ENCODE results near the gene SH3BP2.

Gene SH3BP2

GRCh38 chr4:2819244-2820215 lies 26.6 kb downstream of the SH3BP2 start:
- DNase-seq (ENCODE audit: low read depth in 3 of 3) = no peak

- no peak for DNase-seq (ENCODE audit: low read depth in 3 of 3)
Measured at GRCh38 chr4:2820216-2820982, 27.5 kb downstream of the SH3BP2 start.

- no peak for DNase-seq (ENCODE audit: low read depth in 3 of 3)
Measured at GRCh38 chr4:2822461-2823300, 29.8 kb downstream of the SH3BP2 start.

GRCh38 chr4:2823301-2823670 lies 30.4 kb downstream of the SH3BP2 start:
- no peak for DNase-seq (ENCODE audit: low read depth in 3 of 3)

GRCh38 chr4:2823671-2824328 lies 30.9 kb downstream of the SH3BP2 start:
- no peak for DNase-seq (ENCODE audit: low read depth in 3 of 3)

DNA sequence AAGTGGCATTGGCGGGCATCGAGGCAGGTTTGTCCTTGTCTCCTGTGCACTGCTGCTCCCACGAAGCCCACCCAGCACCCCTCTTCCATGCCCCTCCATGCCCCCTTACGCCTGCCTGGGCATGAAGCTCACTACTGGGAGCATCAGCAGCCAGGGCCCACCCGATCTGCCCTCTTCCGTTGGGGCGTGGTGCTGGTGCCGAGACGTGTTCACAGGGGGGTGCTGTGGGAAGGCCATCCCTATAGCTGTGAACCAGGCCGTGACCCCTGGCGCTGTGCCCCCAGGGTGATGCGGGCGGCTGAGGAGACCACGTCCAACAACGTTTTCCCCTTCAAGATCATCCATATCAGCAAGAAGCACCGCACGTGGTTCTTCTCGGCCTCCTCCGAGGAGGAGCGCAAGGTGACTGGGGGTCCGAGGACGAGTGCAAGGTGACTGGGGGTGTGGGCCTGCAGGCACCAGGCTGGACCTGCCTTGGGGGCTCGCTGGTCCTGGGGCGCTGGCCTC lies 31.5 kb downstream of the SH3BP2 start:
- no peak for DNase-seq (ENCODE audit: low read depth in 3 of 3)

DNA sequence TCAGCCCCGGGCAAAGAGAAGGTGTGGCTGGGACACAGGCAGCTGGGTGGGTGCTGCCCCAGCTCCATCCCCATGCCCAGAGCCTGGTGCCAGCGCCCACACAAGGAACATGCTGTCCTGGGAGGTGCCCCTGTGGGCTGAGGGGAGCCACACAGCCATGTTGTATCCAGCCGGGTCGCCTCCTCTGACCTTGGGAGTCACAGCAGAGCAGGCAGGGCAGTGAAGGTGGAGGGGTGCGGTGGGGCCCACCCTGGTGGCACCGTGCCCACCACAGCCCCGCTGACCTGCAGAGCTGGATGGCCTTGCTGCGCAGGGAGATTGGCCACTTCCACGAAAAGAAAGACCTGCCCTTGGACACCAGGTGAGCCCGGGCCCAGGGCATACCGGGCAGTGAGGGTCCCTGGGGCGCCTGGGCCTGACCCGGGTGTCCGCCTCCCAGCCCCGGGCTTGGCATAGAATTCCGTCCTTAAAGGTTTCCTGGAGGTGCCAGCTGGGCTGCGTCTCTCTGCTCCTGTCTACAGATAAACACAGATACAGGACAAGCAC lies 32.0 kb downstream of the SH3BP2 start:
- DNase-seq (ENCODE audit: low read depth in 3 of 3) = no peak

DNA sequence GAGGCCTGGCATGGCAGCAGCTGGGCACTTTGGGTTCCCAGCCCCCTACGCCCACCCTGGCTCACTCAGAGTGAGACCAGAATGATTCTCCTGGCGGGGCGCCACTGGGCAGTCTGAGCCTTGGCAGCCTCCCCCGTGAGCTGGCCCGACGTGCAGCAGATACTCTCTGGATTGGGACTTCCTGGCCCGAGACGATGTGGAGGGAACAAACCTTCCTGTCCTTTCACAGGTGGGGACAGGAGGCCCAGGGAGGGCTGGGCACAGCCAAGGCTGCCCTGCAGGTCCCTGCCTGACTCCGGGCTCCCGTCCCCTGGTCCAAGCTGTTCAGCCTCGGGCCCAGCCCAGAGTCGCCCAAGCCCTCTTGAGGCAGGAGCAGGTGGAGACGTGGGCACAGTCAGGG lies 32.9 kb downstream of the SH3BP2 start:
- DNase-seq (ENCODE audit: low read depth in 3 of 3) = no peak

DNA sequence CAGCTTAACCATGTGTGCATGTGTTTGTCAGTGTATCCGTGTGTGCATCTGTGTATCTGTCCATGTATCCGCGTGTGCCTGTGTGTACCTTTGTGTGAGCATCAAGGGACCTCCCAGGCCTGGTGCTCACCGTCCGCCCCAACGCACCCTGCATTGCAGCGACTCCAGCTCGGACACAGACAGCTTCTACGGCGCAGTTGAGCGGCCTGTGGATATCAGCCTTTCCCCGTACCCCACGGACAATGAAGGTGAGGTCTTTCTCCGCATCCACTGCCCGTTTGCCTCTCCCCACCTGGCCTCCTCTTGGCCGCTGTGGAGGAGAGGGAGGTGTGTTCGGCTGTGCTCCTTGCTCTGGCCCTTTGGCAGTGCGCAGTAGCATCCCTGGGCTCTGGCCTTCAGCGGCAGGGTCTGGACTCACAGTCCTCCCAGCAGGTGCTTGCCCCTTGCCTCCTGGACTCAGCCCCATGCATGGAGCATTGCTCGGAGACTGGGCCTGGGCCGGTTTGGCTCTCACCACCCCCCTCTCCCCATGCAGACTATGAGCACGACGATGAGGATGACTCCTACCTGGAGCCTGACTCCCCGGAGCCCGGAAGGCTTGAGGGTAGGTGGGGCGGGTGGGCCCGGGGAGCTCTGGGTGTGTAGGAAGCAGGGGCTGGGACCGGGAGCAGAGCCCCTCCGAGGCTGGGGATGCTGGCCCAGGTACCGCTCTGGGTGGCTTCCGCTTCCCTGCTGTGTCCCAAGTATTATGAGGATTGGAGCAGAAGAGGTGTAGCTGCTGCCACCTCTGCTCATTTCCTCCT lies 34.4 kb downstream of the SH3BP2 start:
- no peak for DNase-seq (ENCODE audit: low read depth in 3 of 3)

GRCh38 chr4:2827874-2828751 lies 35.2 kb downstream of the SH3BP2 start:
- DNase-seq (ENCODE audit: low read depth in 3 of 3) = no peak

DNA sequence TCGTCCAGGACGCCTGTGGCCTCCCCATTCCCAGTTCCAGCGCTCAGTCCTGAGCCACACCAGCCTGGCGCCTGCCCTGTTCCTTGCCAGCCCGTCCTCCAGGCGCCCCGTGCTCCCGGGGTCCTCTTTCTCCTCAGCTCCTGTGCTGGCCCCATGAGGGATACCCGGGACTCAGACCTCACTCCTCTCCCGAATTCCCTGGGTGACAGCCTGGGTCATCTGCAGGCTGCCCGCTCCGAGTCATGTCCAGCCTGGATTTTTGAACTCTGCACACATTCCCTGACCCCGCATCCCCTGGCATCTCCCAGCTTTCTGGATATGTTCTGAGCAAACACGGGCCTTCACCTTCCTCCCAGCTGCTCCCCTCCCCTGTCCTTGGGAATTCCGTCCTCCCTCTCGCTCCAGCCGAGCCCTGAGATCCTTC lies 35.9 kb downstream of the SH3BP2 start:
- DNase-seq (ENCODE audit: low read depth in 3 of 3) = no peak

DNA sequence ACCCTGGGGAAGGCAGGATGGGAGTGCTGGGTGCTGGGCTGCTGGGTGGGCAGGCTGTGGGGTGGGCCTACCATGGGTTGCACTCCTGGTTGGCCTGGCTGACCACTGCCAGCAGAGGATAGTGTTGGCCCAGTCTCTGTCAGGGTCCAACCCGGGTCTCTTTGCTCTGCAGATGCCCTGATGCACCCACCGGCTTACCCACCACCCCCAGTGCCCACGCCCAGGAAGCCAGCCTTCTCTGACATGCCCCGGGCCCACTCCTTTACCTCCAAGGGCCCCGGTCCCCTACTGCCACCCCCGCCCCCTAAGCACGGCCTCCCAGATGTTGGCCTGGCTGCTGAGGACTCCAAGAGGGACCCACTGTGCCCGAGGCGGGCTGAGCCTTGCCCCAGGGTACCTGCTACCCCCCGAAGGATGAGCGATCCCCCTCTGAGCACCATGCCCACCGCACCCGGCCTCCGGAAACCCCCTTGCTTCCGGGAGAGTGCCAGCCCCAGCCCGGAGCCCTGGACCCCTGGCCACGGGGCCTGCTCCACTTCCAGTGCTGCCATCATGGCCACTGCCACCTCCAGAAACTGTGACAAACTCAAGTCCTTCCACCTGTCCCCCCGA lies 36.5 kb downstream of the SH3BP2 start:
- DNase-seq (ENCODE audit: low read depth in 3 of 3) = no peak

DNA sequence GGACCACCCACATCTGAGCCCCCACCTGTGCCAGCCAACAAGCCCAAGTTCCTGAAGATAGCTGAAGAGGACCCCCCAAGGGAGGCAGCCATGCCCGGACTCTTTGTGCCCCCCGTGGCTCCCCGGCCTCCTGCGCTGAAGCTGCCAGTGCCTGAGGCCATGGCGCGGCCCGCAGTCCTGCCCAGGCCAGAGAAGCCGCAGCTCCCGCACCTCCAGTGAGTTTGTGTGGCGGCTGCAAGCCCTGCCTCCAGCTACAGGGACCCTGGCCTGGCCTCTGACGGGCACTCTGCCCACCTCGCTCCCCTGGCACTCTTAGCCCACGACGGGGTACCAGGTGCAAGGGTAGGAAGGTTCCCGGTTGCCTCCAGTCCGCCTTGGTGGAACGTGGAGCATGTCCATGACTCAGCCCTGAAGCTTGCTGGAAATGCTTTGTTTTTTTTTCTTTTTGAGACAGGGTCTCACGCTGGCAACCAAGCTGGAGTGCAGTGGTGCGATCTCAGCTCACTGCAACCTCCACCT lies 37.1 kb downstream of the SH3BP2 start:
- DNase-seq (ENCODE audit: low read depth in 3 of 3) = no peak

DNA sequence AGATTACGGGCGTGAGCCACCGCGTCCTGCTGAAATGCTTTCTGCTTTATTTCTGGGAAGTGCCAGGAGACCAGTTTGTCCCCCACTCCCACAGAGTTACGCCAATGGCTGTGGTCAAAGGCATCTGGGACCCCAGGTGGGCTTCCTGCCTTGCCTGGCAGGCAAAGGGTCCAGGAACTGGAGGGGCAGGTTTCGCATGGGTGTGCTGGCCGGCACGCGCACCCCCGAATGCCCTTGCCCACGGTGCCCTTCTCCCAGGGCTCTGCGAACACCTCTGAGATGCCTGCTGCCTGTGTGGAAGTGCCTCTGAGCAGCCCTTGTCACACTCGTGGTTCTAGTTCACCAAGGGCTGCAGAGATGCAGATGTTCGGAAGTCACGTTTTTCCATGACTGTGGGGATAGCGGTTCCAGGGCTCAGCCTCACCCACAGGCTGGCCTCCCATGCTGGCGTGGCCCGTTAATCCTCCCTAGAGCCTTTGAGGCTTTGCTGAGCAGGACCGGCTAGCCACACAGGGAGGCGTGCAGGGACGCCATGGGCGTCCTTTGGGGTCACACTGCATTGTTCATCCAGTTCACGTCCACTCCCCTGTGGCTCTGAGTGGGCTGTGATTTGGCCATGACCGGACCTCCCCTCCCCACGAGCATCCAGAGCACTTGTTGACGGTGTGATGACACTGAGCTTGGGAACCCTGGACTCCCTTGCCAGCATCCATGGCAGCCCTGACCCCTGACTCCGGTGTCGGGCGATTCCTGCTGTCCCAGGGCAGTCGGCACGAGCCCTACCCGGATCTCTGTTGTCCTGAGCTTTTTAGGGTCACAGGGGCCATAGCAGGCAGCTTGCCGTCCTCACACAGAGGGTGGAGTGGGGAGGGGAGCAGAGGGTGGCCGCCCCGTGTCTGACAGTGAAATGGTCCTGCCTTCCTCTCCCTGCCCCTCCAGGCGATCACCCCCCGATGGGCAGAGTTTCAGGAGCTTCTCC lies 38.0 kb downstream of the SH3BP2 start:
- no peak for DNase-seq (ENCODE audit: low read depth in 3 of 3)

- DNase-seq (ENCODE audit: low read depth in 3 of 3) = no peak
Measured at GRCh38 chr4:2831611-2832308, 38.9 kb downstream of the SH3BP2 start.

DNA sequence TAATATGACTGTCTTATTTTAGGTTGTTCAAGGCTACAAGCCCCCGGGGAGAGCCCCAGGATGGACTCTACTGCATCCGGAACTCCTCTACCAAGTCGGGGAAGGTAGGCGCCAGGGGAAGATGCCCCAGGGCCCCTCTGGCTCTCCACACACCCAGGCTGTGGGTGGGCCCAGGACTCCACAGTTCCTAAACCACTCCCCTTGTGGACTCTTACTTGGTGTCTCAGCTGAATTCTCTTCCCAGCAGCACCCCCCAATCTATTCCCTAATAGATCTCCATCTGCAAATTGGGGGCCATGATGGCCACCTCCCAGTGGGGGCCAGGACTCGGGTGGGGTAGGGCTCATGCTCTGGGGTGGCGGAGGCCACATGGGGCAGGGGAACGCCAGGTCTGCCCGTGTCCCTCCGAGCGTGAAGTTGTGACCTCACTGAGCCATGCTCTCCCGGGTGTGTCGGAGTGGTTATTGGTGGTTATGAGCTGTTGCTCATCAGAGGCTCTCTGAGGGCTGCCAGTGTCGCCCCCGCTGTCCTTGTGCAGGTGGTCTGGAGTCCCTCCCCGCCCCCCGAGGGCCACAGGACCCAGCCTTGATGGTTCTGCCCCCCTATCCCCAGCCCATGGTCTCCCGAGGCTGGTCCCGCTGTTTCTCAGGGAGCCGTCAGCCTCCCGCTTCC lies 39.6 kb downstream of the SH3BP2 start:
- no peak for DNase-seq (ENCODE audit: low read depth in 3 of 3)
